CD4-positive, alpha-beta memory T cell (primary cell): ENCODE results near the gene RETN. TPM values are rescaled to one million over a fixed set of nuclear protein-coding genes. Genes with fewer than 3 reads are reported as not detected.

ENCODE experiments used
- CTCF ChIA-PET: fragments of 350-600 bp; sonication (Branson Sonifier 250); formaldehyde crosslinking; loops from one replicate; lab custom pipeline; 2021; ENCODE audit warnings: inconsistent platforms; ENCODE audit not compliant: partially characterized antibody; lab: Charles Lee
- POLR2A ChIA-PET: fragments of 350-600 bp; sonication (Branson Sonifier 250); formaldehyde crosslinking; loops from one replicate; lab custom pipeline; 2021; ENCODE audit not compliant: partially characterized antibody; lab: Charles Lee
- DNase-seq, 5 donors: peaks; one replicate each; pipeline versions ENCODE4 v3.0.0 to v3.0.0-alpha.2; 2020 to 2022; ENCODE audit warnings: mixed read lengths in 1 of 5
- H3K27ac ChIP-seq: one replicate; pipeline ENCODE4 v1.7.0; 2013; ENCODE audit warnings: low read depth, low read length
- H3K27me3 ChIP-seq: 2 replicates; pipeline ENCODE4 v1.7.0; 2013; ENCODE audit warnings: mild to moderate bottlenecking, low read length, moderate library complexity; ENCODE audit not compliant: insufficient read depth
- H3K36me3 ChIP-seq: 2 replicates; pipeline ENCODE4 v1.7.0; 2013; ENCODE audit warnings: mild to moderate bottlenecking, low read length, moderate library complexity; ENCODE audit not compliant: insufficient read depth
- H3K4me1 ChIP-seq: 2 replicates; pipeline ENCODE4 v1.7.0; 2013; ENCODE audit warnings: mild to moderate bottlenecking, low read length, moderate library complexity; ENCODE audit not compliant: insufficient read depth
- H3K4me3 ChIP-seq, 2 donors: one replicate each; pipeline ENCODE4 v1.7.0; 2013; ENCODE audit warnings: low read length in 2 of 2, mild to moderate bottlenecking in 1 of 2
- H3K9me3 ChIP-seq, 2 donors: one replicate each; pipeline ENCODE4 v1.7.0; 2013; ENCODE audit warnings: low read length in 2 of 2, control low read depth in 1 of 2; ENCODE audit not compliant: control insufficient read depth in 1 of 2
- H3K27ac Mint-ChIP-seq, 7 donors: one replicate each; pipeline ENCODE4 v1.8.0; 2020 to 2021; ENCODE audit warnings: mixed read lengths in 7 of 7, mild to moderate bottlenecking in 6 of 7, inconsistent platforms in 3 of 7, moderate library complexity in 3 of 7
- H3K27me3 Mint-ChIP-seq, 2 donors: one replicate each; pipeline ENCODE4 v1.8.0; 2020 to 2021; ENCODE audit warnings: mixed read lengths in 2 of 2
- H3K36me3 Mint-ChIP-seq, 2 donors: one replicate each; pipeline ENCODE4 v1.8.0; 2020 to 2021; ENCODE audit warnings: mixed read lengths in 2 of 2, inconsistent platforms in 1 of 2, mild to moderate bottlenecking in 1 of 2
- H3K4me1 Mint-ChIP-seq, 4 donors: one replicate each; pipeline ENCODE4 v1.8.0; 2020 to 2021; ENCODE audit warnings: mixed read lengths in 4 of 4, mild to moderate bottlenecking in 1 of 4
- H3K4me3 Mint-ChIP-seq, 8 donors: one replicate each; pipeline ENCODE4 v1.8.0; 2020 to 2021; ENCODE audit warnings: mixed read lengths in 8 of 8, mild to moderate bottlenecking in 7 of 8, moderate library complexity in 6 of 8, inconsistent platforms in 3 of 8
- H3K9me3 Mint-ChIP-seq, 8 donors: one replicate each; pipeline ENCODE4 v1.8.0; 2020 to 2021; ENCODE audit warnings: mixed read lengths in 8 of 8, mild to moderate bottlenecking in 5 of 8, inconsistent platforms in 3 of 8, moderate library complexity in 1 of 8
- intact Hi-C: fragments of 100-400 bp; cut with micrococcal nuclease; formaldehyde crosslinking; loops from one replicate; pipeline ENCODE4 v1.15.1; 2023
- polyA plus RNA-seq, 2 donors: library from polyadenylated mRNA; unstranded; fragments of 300-500 nt; fragmentation: Illumina TruSeq; gene quantifications; one replicate each; pipeline ENCODE4 v1.2.3, GENCODE V29; 2021
- total RNA-seq, 2 experiments: library from RNA; stranded (reverse); gene quantifications; one replicate each; pipeline ENCODE4 v1.2.3, GENCODE V29; 2021

The RETN gene, protein sequence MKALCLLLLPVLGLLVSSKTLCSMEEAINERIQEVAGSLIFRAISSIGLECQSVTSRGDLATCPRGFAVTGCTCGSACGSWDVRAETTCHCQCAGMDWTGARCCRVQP
- not detected for total RNA-seq
- polyA plus RNA-seq, result under 1 TPM; 0.48 to 0.94 TPM

DNA sequence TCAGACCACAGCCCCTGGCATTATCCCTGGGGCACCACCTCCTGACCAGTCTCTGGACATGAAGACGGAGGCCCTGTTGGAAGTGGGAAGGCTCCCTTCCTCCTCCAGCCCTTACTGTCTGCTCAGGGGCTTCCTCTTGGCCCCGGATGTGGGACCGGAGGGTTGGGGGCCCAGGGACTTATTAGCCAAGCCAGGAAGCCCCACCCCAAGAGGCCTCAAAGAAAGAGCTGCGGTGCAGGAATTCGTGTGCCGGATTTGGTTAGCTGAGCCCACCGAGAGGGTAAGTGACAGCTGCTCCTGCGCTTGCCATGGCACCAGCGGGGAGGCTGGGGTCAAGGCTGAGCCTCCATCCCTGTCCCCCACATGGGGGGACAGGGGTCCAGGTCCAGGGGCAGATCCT, at the start of gene RETN:
Gene RETN, plus strand, starts transcription at position 208 of the 400 bp plus-strand sequence. CDS start 278 bp downstream, outside the sequence.
- DNase-seq, result no peak
- CTCF ChIA-PET, result interaction anchor here (0.8 to 3.0 kb wide), 4 partner anchors 12 to 17 kb away, joined by 3 to 14 read pairs (median 7); partner anchors contain the start of gene TRAPPC5
- intact Hi-C loops, result no loop called here

DNA sequence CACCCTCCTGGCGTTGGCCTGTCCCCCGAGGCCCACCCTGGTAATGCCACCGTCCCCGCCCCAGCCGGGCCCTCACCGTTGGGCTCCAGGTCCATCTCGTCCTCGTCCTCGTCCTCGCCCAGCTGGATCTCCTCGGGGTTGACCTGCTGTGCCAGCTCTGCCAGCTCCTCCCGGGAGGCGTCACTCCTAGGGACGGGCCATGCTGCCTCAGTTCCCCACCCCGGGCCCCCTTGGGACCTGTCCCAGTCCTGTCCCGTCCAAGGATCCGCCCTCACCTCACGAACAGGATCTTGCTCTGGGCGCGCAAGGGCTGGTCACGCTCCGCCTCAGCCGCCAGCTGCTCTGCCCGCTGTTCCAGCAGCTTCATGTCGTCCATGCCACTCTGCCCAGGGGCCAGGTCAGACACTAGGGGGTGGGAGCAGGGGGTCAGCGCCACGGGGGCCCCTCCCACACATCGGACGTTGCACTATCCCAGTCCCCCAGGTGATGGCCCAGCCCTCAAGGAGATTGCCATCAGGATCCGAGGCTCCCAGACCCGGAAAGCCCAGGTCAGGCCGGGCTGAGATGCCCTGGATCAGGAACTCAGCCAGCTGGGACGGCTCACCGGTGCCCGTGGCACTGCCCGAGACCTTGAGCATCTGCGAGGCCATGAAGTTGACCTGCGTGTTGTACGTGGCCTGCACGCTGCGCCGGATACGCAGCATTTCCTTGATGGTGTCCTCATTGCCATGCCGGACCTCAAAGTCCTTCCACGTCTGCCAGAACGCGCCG, 49.0 kb upstream of the RETN start:
- H3K27me3 ChIP-seq, result no peaks in the 10 kb centered on the region
- no peak overlapping the region for H3K27ac ChIP-seq
- Mint-ChIP-seq H3K4me1 (peaks cover 0 to 4% (median 2%) of the 10 kb centered on the region in 4 donors), H3K9me3 (peaks cover 0 to 6% (median 0%) of the 10 kb centered on the region in 8 donors), H3K4me3 (no peak overlapping the region), H3K27me3 (no peaks in the 10 kb centered on the region), H3K27ac (peak overlapping the region in 1 of 7 donors; percentile 12), H3K36me3 (peaks cover 30 to 47% of the 10 kb centered on the region in 2 donors)
- intact Hi-C loops, result no loop called here
- POLR2A ChIA-PET, result interaction anchor here (0.6 to 2.7 kb wide), 2 partner anchors 10 to 425 kb away, joined by 3 to 8 read pairs; partner anchors contain the start of genes PET100 and XAB2
- peaks cover 31% of the 10 kb centered on the region for H3K36me3 ChIP-seq
- H3K4me3 ChIP-seq, result no peak overlapping the region
- H3K9me3 ChIP-seq, result no peaks in the 10 kb centered on the region
- no peak for DNase-seq
- CTCF ChIA-PET, result no interaction called here
- no peaks in the 10 kb centered on the region for H3K4me1 ChIP-seq

More for the DNA sequence above, at the start of gene RETN:
- POLR2A ChIA-PET, result interaction anchor here (1.4 to 2.6 kb wide), 3 partner anchors 12 to 32 kb away, joined by 4 to 9 read pairs (median 5); partner anchors contain the start of genes STXBP2 and TRAPPC5
- no peaks in the 10 kb centered on the region for H3K9me3 ChIP-seq
- no peaks in the 10 kb centered on the region for H3K36me3 ChIP-seq
- H3K27me3 Mint-ChIP-seq, result peaks cover 17 to 24% of the 10 kb centered on the region in 2 donors
- H3K27me3 ChIP-seq, result peaks cover 5% of the 10 kb centered on the region
- H3K4me1 ChIP-seq, result peaks cover 8% of the 10 kb centered on the region
- no peaks in the 10 kb centered on the region for H3K36me3 Mint-ChIP-seq
- H3K4me3 ChIP-seq, result no peak within 1 kb of the TSS
- peaks cover 2 to 13% (median 8%) of the 10 kb centered on the region in 4 donors for H3K4me1 Mint-ChIP-seq
- H3K27ac ChIP-seq, result no peak within 1 kb of the TSS
- H3K9me3 Mint-ChIP-seq, result peaks cover 0 to under 1% (median 0%) of the 10 kb centered on the region in 8 donors
- H3K4me3 Mint-ChIP-seq, result peak within 1 kb of the TSS in 5 of 8 donors; percentile 9 to 66 (median 21)
- no peak within 1 kb of the TSS for H3K27ac Mint-ChIP-seq

DNA sequence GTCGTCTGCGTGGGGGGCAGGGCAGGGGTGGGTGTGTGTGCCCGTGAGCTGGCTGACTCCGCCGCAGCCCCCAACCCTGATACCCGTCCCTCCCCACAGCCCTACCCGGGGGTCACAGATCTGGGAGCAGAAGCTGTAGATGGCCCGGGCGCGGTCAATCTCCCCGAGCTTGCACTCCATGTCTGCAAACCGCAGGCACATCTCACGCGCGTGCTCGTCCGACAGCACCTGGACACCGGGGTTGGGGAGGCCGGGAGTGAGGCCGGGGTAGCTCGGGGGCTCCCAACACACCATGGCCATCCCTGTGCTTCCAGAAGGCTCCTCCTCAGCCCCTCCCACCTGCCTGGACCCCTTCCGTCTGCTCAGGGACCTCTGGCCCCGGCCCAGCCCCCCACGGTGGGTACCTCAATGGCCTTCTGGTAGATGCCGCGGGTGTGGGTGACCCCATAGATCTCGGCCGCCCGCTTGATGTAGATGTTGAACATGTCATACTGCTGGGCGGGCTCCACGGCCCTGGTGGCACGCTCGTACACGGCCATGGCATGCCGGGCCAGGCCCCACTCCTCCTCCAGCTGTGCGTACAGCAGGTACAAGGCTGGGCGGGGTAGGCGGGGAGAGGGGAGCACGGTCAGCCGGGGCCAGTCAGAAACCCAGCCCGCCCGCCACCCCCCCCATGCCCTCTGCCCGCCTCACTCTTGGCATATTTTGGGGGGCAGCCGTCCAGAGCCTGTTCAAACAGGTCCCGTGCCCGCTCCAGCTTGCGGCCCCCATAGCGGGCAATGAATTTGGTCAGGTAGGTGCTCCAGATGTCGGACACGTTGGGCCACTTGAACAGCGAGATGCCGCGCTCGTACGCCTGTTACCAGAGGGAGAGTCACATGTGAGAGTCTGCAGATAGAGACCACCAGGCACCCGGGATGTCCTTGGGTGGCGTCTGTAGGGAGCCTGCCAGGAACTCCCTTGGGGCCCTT, 48.1 kb upstream of the RETN start:
- peaks cover 30 to 47% of the 10 kb centered on the region in 2 donors for H3K36me3 Mint-ChIP-seq
- peak in 1 of 5 donors; percentile 35 for DNase-seq
- no peak overlapping the region for H3K27ac Mint-ChIP-seq

DNA sequence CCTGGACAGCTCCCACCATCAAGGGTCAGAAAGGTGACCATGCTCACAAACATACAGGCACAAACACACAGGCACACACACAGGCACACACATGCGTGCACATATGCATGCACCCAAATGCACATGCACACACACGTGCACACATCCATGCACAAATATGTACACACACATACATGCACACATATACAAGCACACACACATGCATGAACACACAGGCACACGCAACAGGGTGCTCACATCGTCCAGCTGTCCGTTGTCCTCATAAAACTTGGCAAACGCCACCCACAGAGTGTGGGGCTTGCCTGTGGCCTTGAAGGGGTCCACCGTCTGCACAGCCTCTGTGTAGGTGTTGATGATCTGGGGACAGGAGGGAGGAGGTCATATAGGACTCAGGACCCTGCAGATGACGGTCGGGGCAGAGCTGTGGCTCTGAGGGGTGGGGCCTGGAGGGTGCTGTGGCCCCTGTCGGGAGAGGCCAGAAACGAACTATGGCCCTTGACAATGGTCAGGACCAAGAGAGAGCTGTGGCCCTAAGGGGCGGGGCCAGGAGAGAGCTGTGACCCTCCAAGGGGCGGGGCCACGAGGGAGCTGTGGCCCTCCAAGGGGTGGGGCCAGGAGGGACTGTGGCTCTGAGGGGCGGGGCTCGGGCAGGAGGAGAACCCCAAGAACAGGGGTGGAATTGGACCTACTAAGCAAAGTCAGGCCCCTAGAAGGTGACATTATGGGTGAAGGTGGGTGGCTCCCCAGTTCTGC, 45.7 kb upstream of the RETN start:
- H3K4me1 ChIP-seq, result peaks cover 10% of the 10 kb centered on the region
- H3K36me3 Mint-ChIP-seq, result peaks cover 28 to 48% of the 10 kb centered on the region in 2 donors
- H3K9me3 ChIP-seq, result no peaks in the 10 kb centered on the region
- H3K4me3 ChIP-seq, result no peak overlapping the region
- peak in 1 of 5 donors; percentile 31 for DNase-seq
- H3K27ac ChIP-seq, result no peak overlapping the region
- intact Hi-C loops, result no loop called here
- peaks cover 51% of the 10 kb centered on the region for H3K36me3 ChIP-seq
- H3K27me3 ChIP-seq, result no peaks in the 10 kb centered on the region
- no peaks in the 10 kb centered on the region for H3K27me3 Mint-ChIP-seq
- H3K27ac Mint-ChIP-seq, result peak overlapping the region in 2 of 7 donors; percentile 21 to 38
- POLR2A ChIA-PET, result interaction anchor here (1.6 kb wide), 1 partner anchor 10 kb away, joined by 4 read pairs; the partner anchor contains the start of gene PCP2
- peaks cover 0 to 8% (median 0%) of the 10 kb centered on the region in 8 donors for H3K9me3 Mint-ChIP-seq
- CTCF ChIA-PET, result no interaction called here
- H3K4me1 Mint-ChIP-seq, result peaks cover 6 to 10% (median 9%) of the 10 kb centered on the region in 4 donors
- no peak overlapping the region for H3K4me3 Mint-ChIP-seq

More for the DNA sequence above, 48.1 kb upstream of the RETN start:
- H3K27me3 ChIP-seq, result no peaks in the 10 kb centered on the region
- Mint-ChIP-seq H3K4me1 (peaks cover 0 to 4% (median 2%) of the 10 kb centered on the region in 4 donors), H3K4me3 (no peak overlapping the region), H3K9me3 (peaks cover 0 to 6% (median 0%) of the 10 kb centered on the region in 8 donors), H3K27me3 (no peaks in the 10 kb centered on the region)
- H3K9me3 ChIP-seq, result no peaks in the 10 kb centered on the region
- H3K27ac ChIP-seq, result no peak overlapping the region
- ChIA-PET CTCF (no interaction called here), POLR2A (interaction anchor here (0.6 to 2.7 kb wide), 2 partner anchors 9 to 426 kb away, joined by 3 to 8 read pairs; partner anchors contain the start of genes PET100 and XAB2)
- intact Hi-C loops, result no loop called here
- H3K4me3 ChIP-seq, result no peak overlapping the region
- no peaks in the 10 kb centered on the region for H3K4me1 ChIP-seq
- H3K36me3 ChIP-seq, result peaks cover 37% of the 10 kb centered on the region

DNA sequence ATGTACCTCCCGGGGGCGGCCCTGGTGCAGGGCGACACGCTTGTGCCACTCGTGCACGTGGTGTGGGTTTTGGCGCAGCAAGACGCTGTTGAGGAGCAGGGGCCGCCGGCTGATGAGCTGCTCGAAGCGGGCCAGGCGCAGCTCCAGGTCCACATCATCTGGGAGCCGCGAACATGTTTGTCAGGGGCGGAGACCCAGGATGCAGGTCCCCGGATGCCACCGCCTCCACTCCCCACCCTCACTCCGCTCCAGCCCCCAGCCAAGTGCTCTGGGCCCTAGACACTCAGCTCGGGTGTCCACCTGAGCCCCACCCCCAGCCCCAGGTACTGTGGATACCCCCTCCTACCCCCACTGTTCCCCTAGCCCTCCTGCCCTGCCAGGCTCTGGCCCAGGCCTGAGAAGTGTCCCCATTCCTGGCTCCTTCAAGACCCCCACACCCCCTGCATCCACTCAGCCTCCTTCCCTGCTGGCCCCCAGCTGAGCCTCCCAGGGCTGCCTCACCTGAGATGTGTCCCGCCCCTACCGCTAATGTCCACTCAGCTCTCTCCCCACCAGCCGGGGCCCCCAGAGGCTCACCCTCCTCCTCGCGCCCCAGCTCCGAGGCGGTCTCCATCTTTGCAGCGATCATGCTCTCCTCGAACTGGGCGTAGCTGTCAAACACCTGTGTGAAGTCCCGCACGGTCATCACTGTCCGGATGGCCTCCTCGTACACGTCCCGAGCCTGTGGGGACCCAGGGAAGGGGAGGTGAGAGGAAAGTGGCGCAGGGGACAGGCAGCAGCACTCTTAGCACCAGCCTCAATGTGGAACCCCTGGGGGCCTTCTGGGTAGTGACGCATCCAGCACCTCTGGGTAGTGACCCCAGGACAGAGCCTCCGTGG, 44.9 kb upstream of the RETN start:
- Mint-ChIP-seq H3K4me3 (no peak overlapping the region), H3K36me3 (peaks cover 20 to 45% of the 10 kb centered on the region in 2 donors), H3K27ac (peak overlapping the region in 1 of 7 donors; percentile 46), H3K9me3 (peaks cover 0 to 6% (median 0%) of the 10 kb centered on the region in 8 donors), H3K4me1 (peaks cover 6 to 19% (median 17%) of the 10 kb centered on the region in 4 donors), H3K27me3 (no peaks in the 10 kb centered on the region)
- peaks cover 19% of the 10 kb centered on the region for H3K4me1 ChIP-seq
- ChIA-PET POLR2A (interaction anchor here (0.6 to 1.6 kb wide), 3 partner anchors 9 to 101 kb away, joined by 3 to 4 read pairs (median 3); partner anchors contain the start of genes MCOLN1 and PCP2), CTCF (no interaction called here)
- no peak overlapping the region for H3K27ac ChIP-seq
- no peaks in the 10 kb centered on the region for H3K27me3 ChIP-seq
- peaks cover 51% of the 10 kb centered on the region for H3K36me3 ChIP-seq
- no peaks in the 10 kb centered on the region for H3K9me3 ChIP-seq
- DNase-seq, result peak in 1 of 5 donors; percentile 33
- H3K4me3 ChIP-seq, result no peak overlapping the region
- intact Hi-C loops, result no loop called here
